HepG2 (cell line): ENCODE data around the gene FAAP100. TPM values are rescaled to one million over a fixed set of nuclear protein-coding genes. Genes with fewer than 3 reads are reported as not detected.

Source experiments
- ATAC-seq: fragments of 200-7000 bp; cut with Tn5 transposase; 3 replicates; pipeline ENCODE4 v1.9.1; 2020; ENCODE audit warnings: mild to moderate bottlenecking, moderate library complexity
- BruUV-seq: library from RNA; stranded (reverse); fragments of 400-500 nt; replicated peaks from 2 replicates; lab custom pipeline; 2021; lab: Mats Ljungman, UMichigan
- CTCF ChIA-PET: fragments of 300-600 bp; formaldehyde crosslinking; extraction: SDS; loops from one replicate; lab custom pipeline; 2021; ENCODE audit warnings: low total read pairs, inconsistent platforms, low intra/inter-chr PET ratio; lab: Yijun Ruan, JAX
- POLR2A ChIA-PET: fragments of 350-600 bp; sonication (Branson Sonifier 250); formaldehyde crosslinking; loops from one replicate; lab custom pipeline; 2020; ENCODE audit warnings: antibody characterized with exemption, inconsistent platforms; lab: Yijun Ruan, JAX
- DNase-seq: peaks from one replicate; pipeline ENCODE4 v3.0.0-alpha.2; 2015; ENCODE audit warnings: low spot score
- FAIRE-seq: peaks from 3 replicates; lab custom pipeline; 2011; peaks lifted over from hg19 to GRCh38; lab: Jason Lieb, UNC
- H2AFZ ChIP-seq: one replicate; pipeline ENCODE4 v1.6.1; 2011; ENCODE audit warnings: low read length, inconsistent platforms
- H3K27ac ChIP-seq: fragments of 300-600 bp; 3 replicates; pipeline ENCODE4 v1.8.0; 2011; ENCODE audit warnings: mixed run types, mild to moderate bottlenecking, mixed read lengths, low read length, inconsistent platforms; ENCODE audit not compliant: insufficient read depth; ENCODE audit errors: extremely low read length
- H3K27me3 ChIP-seq, 2 experiments: fragments of 200-600 bp in 1 of 2; 2 replicates in 1 of 2; 3 replicates in 1 of 2; pipeline versions ENCODE4 v1.6.0 to v1.8.0; 2011; ENCODE audit warnings: low read length in 2 of 2, mild to moderate bottlenecking in 2 of 2, moderate library complexity in 2 of 2, inconsistent platforms in 1 of 2; ENCODE audit not compliant: insufficient read depth in 2 of 2, control insufficient read depth in 1 of 2
- H3K36me3 ChIP-seq, 2 experiments: fragments of 200-600 bp in 1 of 2; replicated peaks in 1 of 2; 2 replicates in 1 of 2; 3 replicates in 1 of 2; pipeline versions ENCODE4 v1.5.1 to v1.8.0; 2011; ENCODE audit warnings: low read length in 2 of 2, inconsistent platforms in 1 of 2; ENCODE audit not compliant: insufficient read depth in 2 of 2, control insufficient read depth in 1 of 2
- H3K4me1 ChIP-seq: 2 replicates; pipeline ENCODE4 v1.5.1; 2012; ENCODE audit warnings: low read length, inconsistent platforms; ENCODE audit not compliant: insufficient read depth
- H3K4me2 ChIP-seq: 2 replicates; pipeline ENCODE4 v1.6.0; 2011; ENCODE audit warnings: low read depth, low read length, inconsistent platforms
- H3K4me3 ChIP-seq, 3 experiments: fragments of 200-600 bp in 1 of 3; sonication (generic), shearing (Covaris generic) in 1 of 3; replicated peaks in 1 of 3; 2 replicates each; pipeline ENCODE4 v1.5.1; 2011 to 2016; ENCODE audit warnings: low read length in 3 of 3, inconsistent platforms in 2 of 3, low read depth in 2 of 3, mild to moderate bottlenecking in 2 of 3, control low read depth in 1 of 3, mixed read lengths in 1 of 3; ENCODE audit not compliant: insufficient read depth in 1 of 3
- H3K79me2 ChIP-seq: one replicate; pipeline ENCODE4 v1.6.1; 2011; ENCODE audit warnings: low read length, inconsistent platforms; ENCODE audit not compliant: insufficient read depth
- H3K9ac ChIP-seq: 2 replicates; pipeline ENCODE4 v1.6.0; 2011; ENCODE audit warnings: mild to moderate bottlenecking, low read depth, low read length, inconsistent platforms; ENCODE audit not compliant: insufficient read depth
- H3K9me3 ChIP-seq: 2 replicates; pipeline ENCODE4 v1.5.1; 2012; ENCODE audit warnings: mild to moderate bottlenecking, low read length
- H4K20me1 ChIP-seq: 2 replicates; pipeline ENCODE4 v1.6.0; 2011; ENCODE audit warnings: inconsistent platforms, mild to moderate bottlenecking, low read length, moderate library complexity; ENCODE audit not compliant: insufficient read depth
- AGO2 ChIP-seq: fragments of 200-400 bp; formaldehyde crosslinking; optimal IDR thresholded peaks from 2 replicates; pipeline ENCODE3; 2017; ENCODE audit warnings: mild to moderate bottlenecking, low read depth, low read length, moderate library complexity
- BORCS8-MEF2B ChIP-seq: sonication (generic); formaldehyde crosslinking; IDR thresholded peaks from 2 replicates; pipeline ENCODE4 v1.8.0; 2022; ENCODE audit warnings: mild to moderate bottlenecking, missing genetic modification reagents
- KAT7 ChIP-seq: IDR thresholded peaks from 2 replicates; pipeline ENCODE4 v1.6.1; 2018; ENCODE audit warnings: borderline replicate concordance, missing compliant biosample characterization
- MNT ChIP-seq: fragments of 450-650 bp; IDR thresholded peaks from 2 replicates; pipeline ENCODE4 v1.6.1; 2016
- ZNF605 ChIP-seq: sonication (generic); formaldehyde crosslinking; IDR thresholded peaks from 2 replicates; pipeline ENCODE4 v1.8.0; 2022; ENCODE audit warnings: mild to moderate bottlenecking, missing genetic modification reagents
- ZNF687 ChIP-seq: sonication (generic); formaldehyde crosslinking; IDR thresholded peaks from 2 replicates; pipeline ENCODE4 v1.5.1; 2020; ENCODE audit warnings: mild to moderate bottlenecking, missing genetic modification reagents, moderate library complexity
- WGBS: methylation state at CpG from one replicate; pipeline ENCODE4 v1.1.6; 2017; ENCODE audit warnings: low lambda C conversion rate; 5-methylcytosine and 5-hydroxymethylcytosine counted together
- in situ Hi-C: cut with HindIII; loops from 2 replicates; pipeline ENCODE4 v1.10.0; 2017; ENCODE audit warnings: low pct_unique_long_range_greater_than_20kb; ENCODE audit not compliant: extremely low pct_ligation_motif_present
- intact Hi-C: fragments of 100-400 bp; cut with micrococcal nuclease; formaldehyde crosslinking; loops from one replicate; pipeline ENCODE4 v1.10.0; 2022; ENCODE audit not compliant: unreplicated experiment
- polyA plus RNA-seq, 8 experiments: library from polyadenylated mRNA; depleted of rRNA in 3 of 8; stranded (reverse) in 7 of 8; unstranded in 1 of 8; fragments of >200 nt; fragmentation: Illumina TruSeq in 4 of 8; extraction: Trizol in 4 of 8; gene quantifications; 2 replicates each; pipeline versions ENCODE4 v1.2.1 to v1.2.3, GENCODE V29; 2011 to 2016; ENCODE audit warnings: low read depth in 4 of 8, missing spikeins in 1 of 8, mixed read lengths in 1 of 8; ENCODE audit not compliant: insufficient read depth in 1 of 8
- total RNA-seq, 5 experiments: library from RNA; depleted of rRNA; stranded (reverse); fragments of >200 nt; fragmentation: Illumina TruSeq; extraction: Trizol; gene quantifications; 2 replicates each; pipeline ENCODE4 v1.2.3, GENCODE V29; 2016; ENCODE audit warnings: low read depth in 1 of 5
- TF ChIP-seq, protein P1 (sequence below): IDR thresholded peaks from 2 replicates; pipeline ENCODE4 v1.4.0; 2020; ENCODE audit warnings: mild to moderate bottlenecking, missing genetic modification reagents

FAAP100 gene
- total and polyA plus RNA-seq, 2 of the 13 experiments (the other 11 are each of a cell fraction or from before 2014, with no cell fraction given): 7.6 to 20.8 TPM

DNA sequence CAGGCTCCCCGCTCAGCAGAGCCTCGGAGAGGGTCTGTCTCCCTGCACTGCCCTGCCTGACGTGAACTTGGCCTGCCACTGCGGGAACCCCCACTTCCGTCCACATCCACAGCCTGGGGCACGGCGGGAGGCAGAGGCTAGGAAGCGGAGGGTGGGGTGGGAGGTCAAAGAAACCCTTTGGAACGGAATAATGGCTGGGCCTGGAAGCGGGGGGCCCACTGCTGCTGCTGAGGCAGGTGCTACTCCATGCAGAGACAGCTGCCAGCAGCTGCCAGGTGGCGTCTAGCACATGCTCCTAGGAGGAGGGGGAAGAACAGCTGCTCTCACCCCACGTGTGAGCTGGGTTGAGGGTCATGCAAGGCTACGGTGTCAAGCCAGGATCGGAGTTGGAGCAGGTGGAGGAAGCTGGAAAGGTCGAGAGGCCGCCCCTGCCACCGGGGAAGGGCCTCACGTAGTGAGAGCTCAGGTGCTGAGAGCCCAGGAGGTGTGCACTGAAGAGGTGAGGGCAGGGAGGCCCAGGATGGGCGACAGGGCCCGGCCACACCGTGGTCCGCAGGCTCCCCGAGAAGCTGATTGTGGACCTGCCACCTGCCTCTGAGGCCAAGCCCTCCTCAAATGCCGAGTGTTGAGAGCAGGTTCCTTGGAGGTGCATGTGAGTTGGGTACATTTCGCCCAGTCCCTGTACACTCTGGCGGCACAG, 14.1 kb downstream of the FAAP100 start:
- Histone ChIP-seq H3K4me3 (no peak overlapping the region), H3K4me2 (no peak overlapping the region), H3K79me2 (no peaks in the 10 kb centered on the region), H3K4me1 (peaks cover 10% of the 10 kb centered on the region), H4K20me1 (no peaks in the 10 kb centered on the region), H2AFZ (no peak overlapping the region), H3K9ac (no peak overlapping the region), H3K36me3 (peaks cover 5 to 22% of the 10 kb centered on the region in 2 experiments), H3K9me3 (no peaks in the 10 kb centered on the region), H3K27me3 (no peaks in the 10 kb centered on the region), H3K27ac (no peak overlapping the region)
- POLR2A ChIA-PET: interaction anchor here (1.4 kb wide), 1 partner anchor 25 kb away, joined by 5 read pairs; the partner anchor contains the start of gene ACTG1
- TF ChIP-seq KAT7: no peak
- 0 out of 2 replicates have a peak, but pooled peaks have one; percentile 33 for TF ChIP-seq BORCS8-MEF2B
- peak; percentile 13; the same call in 1 of the 2 replicates for TF ChIP-seq MNT
- peak; percentile 36; the same call in 1 of the 2 replicates for TF ChIP-seq ZNF687 (CRISPR knock-in tag)
- peak; percentile 43; the same call in 1 of the 2 replicates for TF ChIP-seq ZNF605 (CRISPR knock-in tag)
- TF ChIP-seq, protein P1, sequence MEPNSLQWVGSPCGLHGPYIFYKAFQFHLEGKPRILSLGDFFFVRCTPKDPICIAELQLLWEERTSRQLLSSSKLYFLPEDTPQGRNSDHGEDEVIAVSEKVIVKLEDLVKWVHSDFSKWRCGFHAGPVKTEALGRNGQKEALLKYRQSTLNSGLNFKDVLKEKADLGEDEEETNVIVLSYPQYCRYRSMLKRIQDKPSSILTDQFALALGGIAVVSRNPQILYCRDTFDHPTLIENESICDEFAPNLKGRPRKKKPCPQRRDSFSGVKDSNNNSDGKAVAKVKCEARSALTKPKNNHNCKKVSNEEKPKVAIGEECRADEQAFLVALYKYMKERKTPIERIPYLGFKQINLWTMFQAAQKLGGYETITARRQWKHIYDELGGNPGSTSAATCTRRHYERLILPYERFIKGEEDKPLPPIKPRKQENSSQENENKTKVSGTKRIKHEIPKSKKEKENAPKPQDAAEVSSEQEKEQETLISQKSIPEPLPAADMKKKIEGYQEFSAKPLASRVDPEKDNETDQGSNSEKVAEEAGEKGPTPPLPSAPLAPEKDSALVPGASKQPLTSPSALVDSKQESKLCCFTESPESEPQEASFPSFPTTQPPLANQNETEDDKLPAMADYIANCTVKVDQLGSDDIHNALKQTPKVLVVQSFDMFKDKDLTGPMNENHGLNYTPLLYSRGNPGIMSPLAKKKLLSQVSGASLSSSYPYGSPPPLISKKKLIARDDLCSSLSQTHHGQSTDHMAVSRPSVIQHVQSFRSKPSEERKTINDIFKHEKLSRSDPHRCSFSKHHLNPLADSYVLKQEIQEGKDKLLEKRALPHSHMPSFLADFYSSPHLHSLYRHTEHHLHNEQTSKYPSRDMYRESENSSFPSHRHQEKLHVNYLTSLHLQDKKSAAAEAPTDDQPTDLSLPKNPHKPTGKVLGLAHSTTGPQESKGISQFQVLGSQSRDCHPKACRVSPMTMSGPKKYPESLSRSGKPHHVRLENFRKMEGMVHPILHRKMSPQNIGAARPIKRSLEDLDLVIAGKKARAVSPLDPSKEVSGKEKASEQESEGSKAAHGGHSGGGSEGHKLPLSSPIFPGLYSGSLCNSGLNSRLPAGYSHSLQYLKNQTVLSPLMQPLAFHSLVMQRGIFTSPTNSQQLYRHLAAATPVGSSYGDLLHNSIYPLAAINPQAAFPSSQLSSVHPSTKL: no peak
- TF ChIP-seq AGO2: peak; percentile 87
- 90% methylated on average over 19 of the region's 26 CpGs for WGBS
- intact Hi-C loops (no loop called here), in situ Hi-C loops (no loop called here)
- CTCF ChIA-PET: interaction anchor here (1.9 kb wide), 1 partner anchor 285 kb away, joined by 8 read pairs; no protein-coding TSS in a partner anchor
- BruUV-seq: no TSS peak
- FAIRE-seq: no peak
- DNase-seq: no peak
- no peak for ATAC-seq
